NCI-H128 (cell line): ENCODE measurements around the gene POFUT1.
"Not testable (repeated sequence)": the region's sequence is repeated elsewhere in the genome, so short reads cannot be mapped to it uniquely, and the experiment has no call there.

Experiments
- DNase-seq: peaks from one replicate; lab custom pipeline; 2025; ENCODE audit not compliant: unreplicated experiment; lab: John Stamatoyannopoulos, UW

POFUT1 gene

GRCh38 chr20:32271620-32272019, 63.9 kb downstream of the POFUT1 start:
- DNase-seq = no peak

GRCh38 chr20:32274359-32274758, 66.7 kb downstream of the POFUT1 start:
- DNase-seq = no peak

GRCh38 chr20:32275163-32275562, 67.5 kb downstream of the POFUT1 start:
- DNase-seq = not testable (repeated sequence)

GRCh38 chr20:32277361-32278198, 69.9 kb downstream of the POFUT1 start, which contains the start of gene KIF3B:
TSS of gene KIF3B (plus strand) at chr20:32277651. CDS start at chr20:32309778, 32,127 bp downstream.
- DNase-seq = peak; percentile 62

- DNase-seq = no peak
Measured at GRCh38 chr20:32278199-32278643, 70.5 kb downstream of the POFUT1 start.

GRCh38 chr20:32281711-32282110, 74.0 kb downstream of the POFUT1 start:
- DNase-seq = no peak

GRCh38 chr20:32282461-32282860, 74.8 kb downstream of the POFUT1 start:
- DNase-seq = peak; percentile 74

- no peak for DNase-seq
Measured at GRCh38 chr20:32285082-32285620, 77.5 kb downstream of the POFUT1 start.

GRCh38 chr20:32285621-32286371, 78.1 kb downstream of the POFUT1 start:
- DNase-seq = no peak

GRCh38 chr20:32287231-32287638, 79.6 kb downstream of the POFUT1 start:
- DNase-seq = no peak
